GM18499 (cell line): Measurements from ENCODE around the gene GRIN2A.

ENCODE experiments used
- ATAC-seq: cut with Tn5 transposase; IDR thresholded peaks from one replicate; pipeline ENCODE4 v1.9.1; 2021; ENCODE audit warnings: moderate number of reproducible peaks; ENCODE audit not compliant: insufficient read depth, unreplicated experiment

The GRIN2A gene

DNA sequence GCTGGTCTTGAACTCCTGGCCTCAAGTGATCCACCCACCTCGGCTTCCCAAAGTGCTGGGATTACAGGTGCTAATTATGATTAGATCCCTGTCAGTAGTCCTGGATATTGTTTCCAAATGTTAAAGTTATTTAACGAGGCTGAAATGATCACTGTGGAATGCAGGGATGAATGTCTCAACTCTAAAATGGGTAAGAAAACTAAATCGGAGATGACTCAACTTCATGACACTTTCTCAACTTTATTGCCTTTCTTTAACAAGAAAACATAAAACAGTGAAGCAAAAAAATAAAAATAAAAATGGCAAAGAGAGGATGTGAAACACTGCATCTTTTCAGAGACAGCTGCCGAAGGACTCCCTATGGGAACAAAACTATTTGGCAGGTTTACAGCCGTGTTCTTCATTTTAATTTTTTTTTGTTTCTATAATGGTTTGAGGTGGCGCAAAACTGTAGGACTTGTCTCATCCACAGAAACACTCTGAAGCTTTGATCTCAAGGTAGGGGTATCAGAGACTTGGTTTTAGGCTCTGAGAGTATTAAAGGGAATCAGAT lies 382.0 kb downstream of the GRIN2A start:
- no peak for ATAC-seq

DNA sequence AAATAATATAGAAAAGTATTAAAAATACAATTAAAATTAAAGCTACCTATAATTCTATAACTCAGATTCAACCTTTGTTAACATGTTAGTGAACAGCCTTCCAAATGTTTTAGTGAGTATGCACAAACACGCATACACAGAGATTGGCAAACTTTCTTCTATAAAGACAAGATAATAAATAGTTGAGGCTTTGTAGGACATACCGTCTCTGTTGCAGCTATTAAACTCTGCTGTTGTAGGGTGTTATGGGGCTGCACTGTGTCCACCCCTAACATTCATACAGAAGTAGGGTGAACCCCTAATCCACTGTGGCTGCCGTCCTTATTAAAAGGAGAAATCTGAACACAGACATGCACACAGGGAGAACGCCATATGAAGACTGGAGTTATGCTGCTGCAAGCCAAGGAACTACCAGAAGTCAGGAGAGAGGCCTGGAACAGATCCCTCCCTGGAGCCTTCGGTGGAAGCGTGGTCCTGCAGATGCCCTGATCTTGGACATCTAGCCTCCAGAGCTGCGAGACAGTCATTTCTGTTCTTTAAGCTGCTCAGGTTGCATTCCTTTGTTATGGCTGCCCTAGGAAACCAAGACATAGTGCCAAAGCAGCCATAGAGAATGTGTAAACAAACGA lies 383.2 kb downstream of the GRIN2A start:
- ATAC-seq = no peak

DNA sequence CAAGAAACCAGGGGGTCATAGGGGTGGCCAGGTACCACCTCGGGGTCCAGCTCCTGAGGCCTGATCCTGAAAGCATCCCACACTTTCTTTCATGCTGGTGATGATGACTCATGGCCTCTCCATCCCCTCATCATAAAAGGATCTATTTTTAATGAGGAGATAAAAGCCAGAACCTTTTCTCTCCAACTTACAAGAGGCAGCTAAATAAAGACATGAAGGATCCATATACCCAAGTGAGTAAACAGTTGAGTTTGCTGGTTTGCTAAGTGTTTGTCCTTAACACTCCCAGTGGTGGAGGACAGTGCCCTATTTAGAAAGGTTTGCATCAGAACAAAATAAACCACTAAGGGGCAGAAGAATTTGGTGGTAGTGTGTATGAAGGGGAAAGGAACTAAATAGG lies 383.8 kb downstream of the GRIN2A start:
- ATAC-seq = no peak

DNA sequence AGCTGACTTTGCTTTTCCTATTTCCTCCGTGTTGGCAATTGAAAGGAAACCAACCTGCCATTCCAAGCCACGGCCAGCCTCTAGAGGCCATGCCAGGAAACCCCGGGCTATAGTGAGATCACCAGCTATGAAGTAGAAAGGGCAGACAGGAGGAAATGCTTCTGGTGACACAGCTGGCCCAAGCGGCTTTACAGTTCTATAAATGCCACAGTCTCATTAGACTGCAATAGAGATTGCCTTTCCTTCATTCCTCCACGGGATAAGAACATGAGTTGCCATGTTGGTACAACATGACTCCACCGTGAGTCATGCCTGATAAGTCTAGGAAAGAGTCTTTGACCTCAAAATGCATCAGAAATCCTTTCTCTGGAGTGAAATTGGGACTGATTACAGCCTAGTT lies 384.9 kb downstream of the GRIN2A start:
- ATAC-seq = no peak

DNA sequence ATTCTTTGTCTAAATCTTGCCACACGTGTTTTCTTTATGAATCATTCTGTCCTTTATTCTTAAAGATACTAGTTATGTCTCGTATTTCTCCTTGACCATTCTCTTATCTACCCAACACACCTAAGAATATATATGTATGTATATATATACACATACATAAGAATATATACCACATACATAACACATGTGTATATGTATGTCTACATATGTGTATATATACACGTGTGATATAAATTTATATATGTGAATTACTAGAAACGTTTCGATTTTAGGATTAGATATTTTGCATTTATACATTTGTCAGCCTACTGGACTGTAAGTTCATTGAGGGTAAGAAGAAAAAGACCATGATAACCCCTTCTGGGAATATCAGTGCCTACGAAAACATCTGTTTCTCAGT lies 388.6 kb downstream of the GRIN2A start:
- no peak for ATAC-seq

DNA sequence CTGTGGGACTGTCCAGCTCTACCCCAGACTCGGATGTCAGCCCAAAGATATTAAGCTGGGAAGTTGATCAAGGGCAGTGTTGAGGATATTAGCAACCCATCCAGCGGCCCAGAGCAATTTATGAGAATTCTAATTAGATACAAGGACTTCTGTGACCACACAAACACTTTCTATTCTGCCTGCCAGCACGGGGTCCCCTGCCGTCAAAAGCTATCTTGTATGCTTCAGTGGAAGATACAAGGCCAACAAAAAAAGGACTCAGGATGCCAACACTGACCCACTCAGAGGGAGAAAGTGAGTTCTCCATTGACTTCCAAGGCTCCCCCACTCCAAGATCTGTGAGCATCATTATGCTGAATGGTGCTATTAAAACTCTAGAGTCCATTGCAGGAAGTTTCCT lies 390.7 kb downstream of the GRIN2A start:
- ATAC-seq = no peak

DNA sequence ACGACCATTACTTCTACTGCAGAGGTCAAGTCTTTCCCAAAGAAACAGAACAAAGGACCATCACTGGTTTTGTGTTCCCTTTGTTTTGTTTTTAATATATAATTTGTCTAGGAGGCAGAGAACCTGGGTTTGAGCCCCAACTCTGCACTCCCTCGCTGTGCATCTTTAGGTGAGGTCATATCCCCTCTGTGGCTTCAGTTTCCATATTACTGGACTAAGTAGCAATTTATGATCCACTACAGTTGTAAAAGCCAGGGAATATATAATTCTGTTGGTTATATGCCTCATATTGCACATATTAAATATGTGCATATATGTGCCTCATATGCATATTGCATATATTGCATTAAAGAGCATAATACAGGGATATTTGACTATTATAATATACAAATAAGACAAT lies 392.0 kb downstream of the GRIN2A start:
- no peak for ATAC-seq

DNA sequence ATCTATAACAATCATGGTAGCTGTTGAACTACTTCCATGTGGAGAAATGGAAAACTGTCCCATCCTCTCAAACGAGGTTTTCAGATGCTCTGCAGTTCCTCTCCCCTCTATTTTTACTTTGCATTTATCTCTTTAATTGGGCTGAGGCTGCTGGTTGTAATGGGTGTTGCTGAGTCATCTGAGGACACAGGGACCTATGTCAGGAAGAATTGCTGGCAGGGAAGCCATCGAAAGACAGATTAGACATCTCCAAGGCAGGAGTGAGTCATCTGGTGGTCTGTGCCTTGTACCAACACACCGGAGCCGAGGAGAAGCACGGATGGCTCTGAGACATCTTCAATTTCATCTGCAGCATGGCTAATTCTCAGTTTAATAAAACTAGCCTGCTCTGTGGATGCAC lies 394.5 kb downstream of the GRIN2A start:
- no peak for ATAC-seq

DNA sequence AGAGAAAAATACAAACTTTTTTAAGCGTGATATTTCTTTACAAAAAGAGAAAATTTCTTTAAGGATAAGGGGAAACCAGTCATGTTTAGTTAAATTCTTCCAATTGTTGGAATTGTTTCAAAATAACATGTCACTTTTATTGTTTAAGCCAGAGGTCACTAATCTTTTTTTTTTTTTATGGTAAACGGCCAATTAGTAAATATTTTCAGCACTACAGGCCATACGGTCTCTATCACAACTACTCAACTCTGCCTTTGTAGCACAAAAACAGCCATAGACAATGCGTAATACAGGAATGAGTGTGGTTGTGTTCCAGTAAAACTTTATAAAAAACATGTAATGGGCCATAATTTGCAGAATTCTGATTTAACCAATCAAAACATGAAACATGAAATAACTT lies 401.4 kb downstream of the GRIN2A start:
- no peak for ATAC-seq

DNA sequence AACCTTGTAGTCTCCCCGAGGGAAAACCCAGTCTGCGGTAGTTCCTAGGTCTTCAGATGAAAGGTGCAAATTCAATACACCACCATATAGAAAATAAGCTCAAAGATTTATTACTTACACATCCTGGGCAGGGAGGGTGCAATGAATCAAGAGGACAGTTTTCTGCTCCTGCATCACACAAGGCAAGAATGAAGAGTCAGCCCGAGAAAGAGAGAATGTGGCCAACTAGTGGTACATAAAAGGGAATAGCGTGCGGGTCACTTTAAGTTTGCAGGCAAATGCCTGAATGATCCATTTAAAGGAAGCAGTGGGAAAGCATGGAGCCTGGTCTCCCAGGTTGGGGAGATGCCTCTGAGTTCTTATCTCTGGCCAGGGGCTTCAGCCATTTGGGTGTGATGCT lies 403.4 kb downstream of the GRIN2A start:
- no peak for ATAC-seq

DNA sequence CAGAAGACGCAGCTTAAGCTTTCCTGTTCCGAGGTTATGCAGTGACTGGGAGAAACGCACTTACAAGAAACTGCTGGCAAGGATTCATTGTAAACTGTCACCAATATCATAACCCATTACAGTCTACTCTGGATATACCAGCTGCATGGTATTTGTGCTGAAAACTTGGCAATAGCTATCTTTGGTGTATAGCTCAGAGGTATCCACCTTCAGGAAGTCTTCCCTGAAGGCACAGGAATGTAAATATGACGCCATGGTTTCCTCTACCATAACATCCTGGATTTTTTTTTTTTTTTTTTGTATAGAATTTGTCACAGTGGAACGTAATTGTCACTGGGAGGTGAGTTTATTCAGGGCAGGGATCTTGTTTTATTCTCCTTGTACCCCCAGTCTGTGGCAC lies 406.2 kb downstream of the GRIN2A start:
- ATAC-seq = no peak

DNA sequence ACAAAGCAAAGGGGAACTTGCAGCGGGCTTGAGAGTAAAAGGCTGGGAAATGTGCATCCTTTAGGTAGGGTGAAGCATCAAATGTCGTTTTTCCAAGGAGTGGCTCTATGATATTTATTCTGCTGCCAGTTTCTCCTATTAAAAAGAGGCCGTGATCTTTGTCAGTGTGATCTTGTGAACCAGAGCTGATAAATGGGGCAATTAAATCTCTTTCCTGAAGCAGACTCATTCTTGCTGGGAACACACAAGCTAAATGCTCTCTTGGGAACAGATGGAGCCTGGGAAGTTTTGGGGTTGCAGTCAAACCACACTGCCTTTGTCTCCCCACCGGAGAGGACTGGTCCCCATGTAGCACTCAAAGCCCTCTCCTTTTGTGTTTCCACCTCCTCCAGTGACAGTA lies 408.9 kb downstream of the GRIN2A start:
- no peak for ATAC-seq

DNA sequence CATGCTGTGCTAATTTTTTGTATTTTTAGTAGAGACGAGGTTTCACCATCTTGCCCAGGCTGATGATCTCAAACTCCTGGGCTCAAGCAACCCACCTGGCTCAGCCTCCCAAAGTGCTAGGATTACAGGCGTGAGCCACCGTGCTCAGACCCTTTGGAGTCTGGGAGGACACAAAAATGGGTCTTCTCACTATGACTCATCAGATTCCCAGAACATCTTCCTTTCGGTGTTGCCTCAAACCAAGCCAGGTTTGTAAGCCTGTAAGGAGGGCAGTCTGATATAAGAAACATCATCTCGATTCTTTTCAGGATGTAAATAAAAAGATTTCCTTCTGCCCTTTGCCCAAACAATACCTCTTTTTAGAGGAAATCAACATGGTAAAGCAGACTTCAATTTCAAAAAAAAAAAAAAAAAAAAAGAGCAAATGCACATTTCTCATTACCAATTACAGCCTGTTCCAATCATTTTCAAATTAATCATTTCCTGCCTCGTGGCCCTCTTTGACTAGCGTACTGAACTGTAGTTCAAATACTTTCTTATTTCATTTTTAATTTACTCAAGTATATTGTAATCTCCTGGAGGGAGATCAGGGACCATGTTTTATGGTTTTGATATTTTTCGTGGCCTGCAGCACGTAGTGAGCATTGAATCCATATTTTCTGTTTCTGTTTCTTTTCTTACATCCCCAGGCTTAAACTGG lies 409.6 kb downstream of the GRIN2A start:
- ATAC-seq = no peak

DNA sequence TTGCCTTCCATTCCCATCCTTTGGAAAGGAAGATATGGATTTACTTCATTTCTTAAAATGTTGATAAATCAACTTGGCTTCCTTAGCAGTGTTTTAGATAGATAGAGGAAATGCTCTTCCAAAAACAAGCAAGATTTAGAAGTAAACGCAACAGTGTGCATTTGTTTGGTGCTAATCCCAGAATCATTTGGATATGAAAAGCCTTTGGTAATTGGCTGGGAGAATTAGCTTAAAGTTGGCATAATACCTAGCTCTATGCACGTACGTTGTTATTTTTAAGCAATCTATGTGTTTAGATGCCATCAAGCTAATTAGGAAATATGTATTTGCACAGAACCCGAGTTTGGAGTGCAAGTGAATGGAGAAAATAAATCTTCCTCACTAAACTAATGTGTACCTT lies 415.3 kb downstream of the GRIN2A start:
- no peak for ATAC-seq

DNA sequence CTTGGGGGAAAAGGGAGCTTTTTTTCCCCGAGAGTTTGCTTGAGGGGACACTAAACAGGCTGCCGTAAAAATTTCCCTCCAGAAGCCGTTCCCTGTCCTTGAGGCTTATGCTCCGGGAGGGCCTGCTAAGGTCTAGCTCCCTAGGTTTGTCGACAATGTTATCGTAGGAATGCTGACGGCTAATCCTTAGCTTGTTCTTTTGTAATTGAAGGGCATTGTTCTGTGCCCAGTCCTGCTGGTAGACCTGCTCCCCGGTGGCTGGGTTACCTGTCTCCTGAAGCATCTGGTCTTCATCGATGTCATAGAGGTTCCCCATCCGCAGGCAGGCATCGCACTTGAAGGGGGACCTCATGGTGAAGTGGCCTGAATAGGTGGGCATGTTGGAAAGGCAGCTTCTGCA lies 418.7 kb downstream of the GRIN2A start:
- no peak for ATAC-seq

DNA sequence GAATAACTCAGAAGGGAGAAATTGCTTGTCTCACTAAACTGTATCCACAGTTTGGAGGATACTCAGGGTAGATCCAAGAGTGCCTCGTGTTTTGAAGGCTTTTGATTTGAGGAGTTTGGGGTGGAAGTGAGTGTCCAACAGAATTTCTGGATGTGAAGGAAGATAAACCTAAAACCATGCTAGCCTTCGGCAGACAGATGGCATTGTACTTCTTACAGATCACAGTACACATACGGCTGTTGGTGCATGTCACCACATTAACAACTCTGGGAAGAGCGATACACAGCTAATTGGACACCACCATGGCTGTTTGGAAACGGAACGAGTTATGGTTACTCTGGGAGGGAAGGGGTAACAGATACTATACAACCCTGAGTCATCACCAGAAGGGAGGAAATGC lies 420.4 kb downstream of the GRIN2A start:
- ATAC-seq = no peak

DNA sequence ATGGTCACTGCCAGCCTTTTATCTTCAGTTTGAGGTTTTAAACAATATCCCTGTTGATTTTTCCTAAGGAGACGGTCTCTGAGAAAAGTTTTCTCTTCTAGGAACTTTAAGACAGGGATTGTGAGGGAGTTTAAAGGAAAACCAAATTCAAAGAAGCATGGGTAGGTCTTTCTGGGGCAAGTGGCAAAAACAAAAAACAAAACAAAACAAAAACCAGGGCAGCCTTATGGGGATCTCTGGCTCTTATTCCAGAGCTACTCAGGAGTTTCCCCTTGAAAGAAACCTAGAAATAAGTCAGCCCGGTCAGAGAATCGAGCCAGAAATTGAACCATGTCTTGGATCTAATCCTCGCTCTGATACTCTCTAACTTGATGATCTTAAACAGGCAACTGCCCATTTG lies 424.5 kb downstream of the GRIN2A start:
- ATAC-seq = no peak

DNA sequence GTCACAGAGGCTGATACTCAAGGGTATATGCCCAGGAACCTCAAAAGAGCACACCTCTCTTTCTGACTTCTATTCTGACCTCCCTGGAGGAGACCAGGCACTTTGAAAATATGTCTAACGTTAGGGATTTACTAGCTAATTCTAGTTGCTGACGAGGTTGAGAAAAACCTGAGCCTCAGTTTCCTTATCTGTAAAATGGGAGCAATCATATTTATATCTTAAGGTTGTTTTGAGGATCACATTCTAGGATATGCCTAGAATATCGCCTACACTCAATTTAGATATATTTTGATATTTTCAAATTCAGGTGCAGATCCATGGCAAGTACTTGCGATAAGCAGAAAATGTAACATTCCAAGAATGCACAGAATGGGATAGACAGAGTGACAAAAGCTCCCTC lies 425.8 kb downstream of the GRIN2A start:
- ATAC-seq = no peak

DNA sequence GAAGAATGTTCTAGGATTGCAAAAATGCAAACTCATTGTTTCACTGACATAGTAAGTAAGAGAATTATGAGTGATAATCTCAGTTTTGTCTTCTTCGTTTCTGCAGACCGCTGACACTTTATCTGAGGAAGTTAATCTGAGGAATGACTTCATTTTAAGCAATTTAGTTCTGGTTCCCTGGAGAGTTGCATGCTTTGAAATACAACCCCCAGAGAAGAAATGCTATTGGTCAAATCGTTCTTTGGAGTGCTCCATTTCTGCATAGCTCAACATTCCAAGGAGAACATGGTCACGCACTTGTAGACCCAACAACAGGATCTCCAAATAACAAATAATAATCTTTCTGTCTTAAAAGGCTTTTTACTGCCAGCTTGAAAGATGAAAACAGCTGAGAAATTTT lies 427.1 kb downstream of the GRIN2A start:
- ATAC-seq = no peak

DNA sequence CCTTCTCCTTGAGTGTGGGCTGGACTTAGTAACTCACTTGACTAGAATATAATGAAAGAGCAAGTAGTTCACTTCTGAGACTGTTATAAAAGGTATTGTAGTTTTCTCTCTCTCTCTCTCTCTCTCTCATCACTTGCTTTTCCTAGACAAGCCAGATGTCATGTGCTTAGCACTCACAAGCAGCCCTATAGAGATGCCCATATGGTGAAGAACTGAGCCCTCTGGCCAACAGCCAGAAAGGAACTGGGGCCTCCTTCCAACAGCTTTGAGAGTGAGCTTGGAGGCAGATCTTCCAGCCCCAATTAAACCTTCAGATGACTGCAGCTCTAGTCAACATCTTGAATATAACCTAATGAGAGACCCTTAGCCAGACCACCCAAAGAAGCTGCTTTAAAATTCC lies 440.5 kb downstream of the GRIN2A start:
- no peak for ATAC-seq

DNA sequence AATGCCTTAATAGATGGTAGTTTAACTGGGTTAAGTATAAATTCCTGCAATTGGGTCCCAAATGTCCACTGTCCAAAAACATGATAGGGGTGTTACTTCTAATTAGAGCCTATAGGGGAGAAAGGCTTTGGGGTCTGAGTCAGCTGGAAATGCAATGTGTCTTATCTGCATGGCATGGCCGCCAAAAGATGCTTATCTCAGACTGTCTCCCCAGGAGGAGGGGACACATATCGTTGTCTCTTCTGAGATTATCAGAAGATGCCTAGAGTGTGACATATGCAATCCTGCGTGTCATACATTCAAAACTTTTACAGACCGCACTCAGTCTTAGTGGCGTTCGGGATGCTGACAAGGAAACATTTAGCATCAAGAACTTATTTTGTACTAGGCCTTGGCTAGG lies 442.9 kb downstream of the GRIN2A start:
- no peak for ATAC-seq

DNA sequence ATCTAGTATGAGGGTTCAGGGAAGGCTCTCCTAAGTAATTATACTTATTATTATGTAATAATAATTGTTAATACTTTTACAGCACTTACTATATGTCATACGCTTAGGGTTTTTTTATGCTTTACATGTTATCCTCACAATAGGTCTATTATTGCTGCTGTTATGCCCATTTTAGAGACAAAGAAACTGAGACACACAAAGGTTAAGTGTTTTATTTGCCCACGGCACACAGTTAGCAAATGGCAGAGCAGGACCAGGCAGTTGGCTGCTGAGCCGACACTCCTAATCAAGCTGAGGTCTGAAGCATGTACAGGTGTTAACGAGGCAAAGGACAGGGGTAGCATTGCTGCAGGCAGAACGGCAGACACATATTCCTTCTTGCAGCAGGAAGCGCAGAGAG lies 443.5 kb downstream of the GRIN2A start:
- ATAC-seq = no peak
